ENCODE data around the gene MED12L.

Gene MED12L

DNA sequence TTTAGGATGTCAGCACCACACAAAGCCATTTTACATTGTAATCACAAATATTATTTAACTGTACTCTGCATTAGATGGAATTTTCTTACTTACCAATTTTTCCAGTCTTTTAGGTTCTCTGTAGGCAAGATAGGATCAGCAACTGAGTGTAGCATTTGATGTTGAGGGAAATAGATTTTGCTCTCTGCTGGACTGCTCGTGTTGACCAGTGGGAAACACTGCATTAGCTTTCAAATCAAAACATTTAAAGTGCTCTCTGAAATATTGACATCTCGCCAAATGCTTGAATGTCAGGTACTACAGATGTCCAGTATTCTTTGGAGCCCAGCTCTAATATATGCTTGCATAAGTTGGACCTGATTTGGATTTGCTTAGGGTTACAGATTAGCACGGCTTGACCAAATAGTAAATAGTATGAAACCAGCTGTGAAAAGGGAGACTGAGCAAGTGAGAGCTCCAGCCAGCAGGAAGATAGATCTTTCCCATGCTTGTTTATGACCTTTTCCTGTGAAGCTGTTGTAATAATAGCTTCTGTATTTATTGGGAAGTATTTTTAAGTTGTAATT is 163.4 kb downstream of the MED12L start:
- DNase-seq (ENCODE audit: low spot score): no peak
- FAIRE-seq: no peak

DNA sequence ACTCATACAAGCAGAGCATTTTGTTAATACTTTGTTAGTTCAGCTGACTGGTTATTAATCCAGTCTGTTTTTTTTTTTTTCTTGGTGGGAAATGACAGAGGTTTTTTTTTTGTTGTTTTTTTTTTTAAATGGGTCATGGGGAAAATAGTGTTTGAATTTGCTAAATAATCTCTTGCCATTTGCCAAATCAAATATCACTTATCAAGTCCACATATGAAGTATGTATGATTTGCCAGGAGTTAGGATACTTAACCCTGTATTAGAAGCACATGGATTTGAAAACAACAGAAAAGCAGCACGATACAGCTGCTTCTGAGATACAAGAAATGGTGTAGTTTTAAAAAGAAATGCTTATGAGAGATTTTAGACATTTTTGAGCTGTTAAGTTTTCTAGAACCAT is 171.3 kb downstream of the MED12L start:
- DNase-seq (ENCODE audit: low spot score): no peak
- FAIRE-seq: no peak

DNA sequence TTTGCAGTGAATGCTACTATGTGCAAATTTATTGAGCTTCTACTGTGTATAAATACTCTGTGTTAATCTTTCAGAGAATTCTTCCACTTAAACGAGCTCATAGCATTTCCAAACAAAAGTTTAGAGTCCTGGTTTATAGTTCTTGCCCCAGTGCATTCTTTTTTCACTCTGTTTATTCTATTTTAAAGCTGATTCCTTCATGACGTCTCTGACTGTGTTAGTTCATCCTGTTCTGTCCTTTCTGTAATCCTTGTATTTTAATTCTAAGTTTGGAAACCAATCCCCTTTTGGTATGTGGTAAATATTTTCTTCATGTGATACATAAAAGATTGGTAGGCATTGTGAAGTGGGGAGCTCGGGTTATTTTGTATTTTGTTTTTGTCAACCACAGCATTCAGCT is 174.2 kb downstream of the MED12L start:
- no peak for FAIRE-seq

DNA sequence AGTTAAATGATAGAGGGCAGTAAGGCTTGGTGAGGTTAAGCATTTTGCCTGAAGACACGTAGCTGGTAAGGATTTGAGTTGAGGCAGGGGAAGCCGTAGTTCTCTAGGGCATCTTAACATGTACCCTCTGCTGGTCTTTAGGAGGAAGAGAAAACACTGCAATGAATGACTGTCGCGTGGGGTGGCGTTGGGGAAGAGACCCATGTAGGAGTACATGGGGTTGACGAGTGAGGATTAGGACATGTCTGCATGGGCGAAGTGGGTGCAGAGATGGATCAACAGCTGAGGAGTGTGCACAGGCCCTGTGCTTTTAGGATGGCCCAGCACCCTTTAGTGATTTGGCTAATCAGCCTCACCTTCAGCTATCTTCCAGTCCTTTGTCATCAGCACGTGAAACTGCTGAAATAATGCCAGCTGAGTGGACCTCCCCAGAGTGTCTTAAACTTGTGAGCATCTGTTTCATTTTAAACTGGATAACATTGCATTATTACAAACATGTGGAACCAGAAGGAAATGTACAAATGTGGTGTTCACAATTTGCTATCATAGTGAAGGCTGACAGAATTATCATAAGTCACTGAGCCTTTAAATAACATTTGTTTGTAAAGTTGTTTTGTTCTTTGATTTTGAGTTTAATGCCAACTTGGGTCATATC is 177.5 kb downstream of the MED12L start:
- FAIRE-seq: no peak

More for the DNA sequence above, 174.2 kb downstream of the MED12L start:
- no peak for DNase-seq (ENCODE audit: low spot score)

DNA sequence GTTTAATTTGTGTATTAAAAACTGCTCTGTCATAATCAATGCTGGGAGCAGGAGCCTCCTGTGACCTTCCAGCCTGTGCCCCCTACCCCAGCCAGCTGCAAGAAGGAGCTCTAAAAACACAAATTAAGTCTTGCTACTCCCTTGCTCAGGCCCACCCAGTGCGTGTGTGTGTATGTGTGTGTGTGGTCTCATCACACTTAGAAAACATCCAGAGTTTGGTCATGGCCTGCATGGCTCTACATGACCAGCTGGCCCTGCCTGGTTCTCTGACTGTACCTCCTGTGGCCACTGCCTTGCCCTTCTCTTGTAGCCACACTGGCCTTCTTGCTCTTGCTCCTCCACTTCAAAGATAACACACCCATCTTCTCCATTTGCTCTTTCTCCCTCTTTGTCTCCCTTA is 179.1 kb downstream of the MED12L start:
- DNase-seq (ENCODE audit: low spot score) (no peak), FAIRE-seq (no peak)

More for the DNA sequence above, 177.5 kb downstream of the MED12L start:
- DNase-seq (ENCODE audit: low spot score): no peak

DNA sequence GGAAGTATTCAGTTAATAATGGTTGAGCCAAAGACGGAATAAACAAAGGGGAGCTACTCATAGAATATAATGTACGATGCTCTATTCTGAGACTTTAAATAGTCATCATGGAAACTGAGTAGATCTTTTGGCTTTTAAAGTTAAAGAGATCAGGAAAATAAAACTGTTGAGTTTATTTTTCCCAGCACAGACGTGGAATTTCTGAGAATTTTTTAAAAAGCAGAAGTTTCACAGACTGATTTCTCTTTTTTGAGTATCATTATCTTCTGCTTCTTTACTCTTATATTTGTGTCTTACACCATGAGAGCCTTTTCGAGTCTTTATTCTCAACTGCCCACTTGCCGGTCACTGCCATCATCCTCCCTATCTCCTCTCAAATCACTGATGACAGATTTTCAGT is 179.7 kb downstream of the MED12L start:
- DNase-seq (ENCODE audit: low spot score): no peak
- FAIRE-seq: no peak

DNA sequence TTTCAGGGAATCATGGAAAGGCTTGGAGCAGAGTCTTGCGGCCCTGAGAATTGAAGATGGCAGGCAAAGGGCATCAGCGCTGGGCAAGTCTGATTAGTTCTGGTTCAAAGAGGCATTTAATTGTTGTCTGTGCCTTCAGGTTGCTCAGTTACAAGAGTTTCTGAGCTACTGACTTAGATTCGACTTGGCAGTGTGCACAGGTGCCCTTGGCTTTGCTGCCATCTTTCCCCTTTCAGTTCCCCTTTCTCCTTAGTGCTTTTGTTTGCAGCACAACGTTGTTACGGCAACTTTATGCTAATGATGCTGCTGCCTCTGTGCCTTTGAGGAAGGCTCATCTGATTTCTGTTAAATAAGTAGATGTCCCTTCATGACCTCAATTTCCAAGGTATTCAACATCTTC is 180.4 kb downstream of the MED12L start:
- DNase-seq (ENCODE audit: low spot score) (no peak), FAIRE-seq (no peak)

DNA sequence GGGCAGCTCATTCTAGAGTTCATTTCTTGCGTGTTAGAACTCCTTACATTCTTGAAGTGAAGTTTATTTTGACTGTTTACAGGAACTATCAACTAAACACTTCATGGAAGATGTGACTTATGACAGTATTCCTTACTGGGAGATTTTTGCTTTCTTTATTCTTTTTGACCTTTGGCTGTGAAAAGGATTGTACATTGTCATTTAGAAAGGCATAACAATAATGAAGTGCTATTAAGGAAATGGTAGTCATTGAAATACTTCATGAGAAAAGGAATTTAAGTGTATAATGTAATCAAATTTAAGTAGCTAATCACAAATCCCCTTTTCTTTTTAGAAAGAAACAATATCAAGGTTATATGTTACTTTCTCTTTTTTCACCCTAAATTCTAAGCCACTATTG is 181.6 kb downstream of the MED12L start:
- DNase-seq (ENCODE audit: low spot score) (no peak), FAIRE-seq (no peak)

GRCh38 chr3:151268267-151269235 is 183.1 kb downstream of the MED12L start:
- FAIRE-seq (no peak), DNase-seq (ENCODE audit: low spot score) (no peak)

DNA sequence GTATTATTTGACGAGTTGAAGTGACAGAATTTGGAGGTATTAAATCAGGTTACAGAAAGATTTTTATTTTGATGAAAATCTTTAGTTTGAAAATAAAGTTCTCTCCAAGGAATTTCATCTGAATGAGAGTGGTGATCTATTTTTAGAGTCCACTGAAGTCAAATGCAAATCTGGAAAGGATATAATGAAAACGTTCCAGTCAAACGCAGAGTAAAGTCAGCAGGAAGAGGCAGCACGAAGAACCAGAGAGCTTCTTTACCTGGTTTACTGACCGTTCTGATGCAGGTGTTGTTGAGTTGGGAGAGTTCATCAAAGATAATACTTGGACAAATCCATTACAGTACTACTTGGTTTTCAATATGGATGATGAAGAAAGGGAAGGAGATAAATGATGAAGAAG is 184.2 kb downstream of the MED12L start:
- DNase-seq (ENCODE audit: low spot score): no peak
- no peak for FAIRE-seq

- FAIRE-seq: no peak
- DNase-seq (ENCODE audit: low spot score): no peak
These were observed 189.6 kb downstream of the MED12L start for GRCh38 chr3:151275091-151275490.

GRCh38 chr3:151276038-151276686 is 190.7 kb downstream of the MED12L start:
- FAIRE-seq (no peak), DNase-seq (ENCODE audit: low spot score) (no peak)

GRCh38 chr3:151276687-151277042 is 191.2 kb downstream of the MED12L start:
- FAIRE-seq (no peak), DNase-seq (ENCODE audit: low spot score) (no peak)

GRCh38 chr3:151278230-151278629 is 192.8 kb downstream of the MED12L start, which contains the start of gene P2RY14:
P2RY14 (minus strand) TSS chr3:151278542; CDS start chr3:151214316, 64,226 bp downstream.
- no peak for DNase-seq (ENCODE audit: low spot score)
- no peak for FAIRE-seq

DNA sequence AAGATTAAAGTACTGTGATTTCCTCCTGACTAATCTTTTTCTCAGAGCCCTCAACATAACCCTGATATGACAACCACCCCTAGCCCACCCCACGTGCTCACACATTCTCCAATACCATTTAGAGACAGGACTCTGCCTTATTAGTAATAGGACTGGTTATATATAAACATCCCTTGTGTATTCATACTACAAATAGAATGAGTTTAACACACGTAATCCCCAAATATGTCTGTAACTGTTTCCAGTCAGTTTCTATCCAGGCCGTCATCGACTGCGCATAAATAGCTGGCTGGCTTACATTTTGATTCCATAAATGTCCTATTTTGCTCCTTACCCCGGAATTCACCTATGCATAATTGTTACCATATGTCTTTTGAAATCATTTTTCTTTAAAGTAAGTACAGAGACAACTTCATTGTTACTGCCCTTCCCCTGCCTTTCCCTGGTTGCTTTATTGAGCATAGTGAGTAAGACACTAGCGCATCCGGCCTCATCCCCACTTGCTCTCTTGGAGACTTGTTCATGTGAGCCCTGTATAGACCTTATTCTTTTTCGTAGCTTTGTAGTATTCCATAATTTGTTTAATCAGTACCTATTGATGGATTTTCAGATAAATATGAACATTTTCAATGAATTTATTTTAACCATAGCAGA is 196.3 kb downstream of the MED12L start:
- DNase-seq (ENCODE audit: low spot score): no peak
- FAIRE-seq: no peak

DNA sequence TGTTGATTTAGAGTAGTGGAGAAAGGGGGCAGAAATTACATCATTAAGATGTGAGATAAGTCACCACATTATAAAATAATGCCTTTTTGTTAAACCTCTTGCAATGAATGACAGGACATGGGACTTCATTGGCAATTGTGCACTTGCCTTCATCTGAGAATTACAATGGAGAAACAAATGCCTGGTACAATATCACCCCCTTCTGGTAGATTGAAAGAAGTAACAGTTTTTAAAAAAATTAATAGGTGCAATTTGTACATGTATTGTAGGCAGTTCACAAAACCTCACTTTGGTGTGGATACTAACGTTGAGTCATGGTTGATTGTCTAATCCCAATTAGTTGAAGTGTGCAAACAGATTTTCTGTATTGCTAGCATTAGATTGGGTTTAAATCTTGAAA is 197.5 kb downstream of the MED12L start:
- DNase-seq (ENCODE audit: low spot score) (peak; percentile 31), FAIRE-seq (no peak)

- DNase-seq (ENCODE audit: low spot score) (no peak), FAIRE-seq (no peak)
These were observed 197.9 kb downstream of the MED12L start for GRCh38 chr3:151283387-151283786.

- no peak for DNase-seq (ENCODE audit: low spot score)
- FAIRE-seq: no peak
These were observed 198.5 kb downstream of the MED12L start for GRCh38 chr3:151283907-151284461.

DNA sequence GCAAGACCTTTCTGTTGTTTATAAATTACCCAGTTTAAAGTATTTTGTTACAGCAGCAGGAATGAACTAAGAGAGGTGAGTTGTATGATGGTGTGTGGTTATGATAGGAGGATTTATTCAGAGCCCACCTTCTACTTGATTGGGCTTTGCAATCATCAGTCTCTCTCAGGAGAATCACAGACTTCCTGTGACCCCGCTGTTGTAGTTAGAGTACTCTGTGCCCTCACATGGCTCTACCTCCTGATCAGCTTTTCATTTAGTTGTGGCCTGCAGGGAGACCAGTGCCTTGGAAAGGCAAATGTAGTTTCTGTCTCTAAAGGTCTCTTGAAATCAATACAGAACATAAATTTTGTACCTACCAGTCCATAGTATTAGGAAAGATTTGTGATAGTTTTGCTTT is 200.5 kb downstream of the MED12L start:
- DNase-seq (ENCODE audit: low spot score): no peak
- FAIRE-seq: no peak

GRCh38 chr3:151289445-151289844 is 204.0 kb downstream of the MED12L start:
- DNase-seq (ENCODE audit: low spot score) (no peak), FAIRE-seq (no peak)

DNA sequence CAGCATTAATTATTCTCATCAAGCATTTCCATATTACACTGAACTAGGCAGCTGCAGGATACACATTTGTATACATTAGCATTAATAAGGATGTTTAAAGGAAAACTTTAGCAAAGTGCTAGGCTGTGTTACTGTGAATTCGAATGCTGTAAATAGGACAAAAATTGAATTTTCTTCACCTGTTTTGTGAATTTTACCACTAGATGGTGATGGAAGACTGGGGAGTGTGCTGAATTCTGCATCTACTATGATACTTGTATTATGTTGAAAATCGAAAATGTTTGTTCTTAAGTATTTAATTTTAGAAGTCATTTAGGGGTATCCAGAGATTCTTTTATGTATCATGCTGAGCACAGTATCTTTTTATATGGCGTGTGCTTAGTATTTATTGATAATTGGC is 205.2 kb downstream of the MED12L start:
- DNase-seq (ENCODE audit: low spot score) (no peak), FAIRE-seq (no peak)

All from urothelium cell line (cell line).